Measurements from ENCODE around the gene EVX1.

EVX1 gene

DNA sequence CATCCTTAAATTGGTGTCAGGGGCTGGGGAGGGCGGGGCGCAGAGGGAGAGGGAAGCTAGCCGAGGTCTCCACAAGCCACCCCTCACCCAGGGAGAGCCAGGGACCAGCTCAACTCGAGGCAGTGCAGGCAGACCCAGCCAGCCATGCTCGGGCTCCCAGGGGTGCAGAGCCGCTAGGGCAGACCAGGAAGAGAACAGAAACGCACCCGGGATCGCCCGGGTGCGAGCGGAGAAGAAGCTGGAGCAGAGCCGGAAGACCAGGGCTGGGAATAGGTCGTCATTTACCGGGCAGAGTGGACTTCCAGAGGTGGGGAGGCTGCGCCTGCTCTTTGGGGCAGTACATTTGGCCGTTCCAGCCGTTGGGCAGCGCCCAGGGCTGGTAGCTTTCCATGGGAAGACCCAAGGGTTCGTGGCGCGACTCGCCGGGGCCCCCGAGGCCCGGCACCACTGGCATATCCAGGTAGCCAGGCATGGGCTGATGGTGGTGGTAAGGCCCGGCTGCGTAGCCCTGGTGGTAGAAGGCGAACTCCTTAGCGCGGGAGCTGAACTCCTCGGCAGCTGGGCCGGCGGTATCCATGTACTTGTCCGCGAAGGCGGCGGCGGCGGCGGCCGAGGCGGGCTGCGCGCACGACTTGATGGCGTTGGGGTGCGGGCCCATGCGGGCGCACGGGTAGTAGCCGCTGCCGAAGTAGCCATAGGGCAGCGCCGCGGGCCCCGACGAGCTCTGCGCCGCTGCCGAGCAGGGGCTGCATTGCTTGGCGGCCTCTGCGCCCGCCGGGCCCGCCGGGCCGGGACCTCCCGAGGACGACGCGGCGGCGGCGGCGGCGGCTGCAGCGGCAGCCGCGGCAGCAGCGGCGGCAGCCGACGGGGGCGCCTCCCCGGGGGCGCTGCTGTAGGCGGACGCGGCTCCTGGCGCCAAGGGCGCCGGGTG lies 43.5 kb upstream of the EVX1 start:
- no peak overlapping the region for H2BK120ac ChIP-seq (ENCODE audit: low read depth, low read length)
- H3K79me1 ChIP-seq (replicated peaks; ENCODE audit: low read length, poor library complexity, severe bottlenecking) = no peaks in the 10 kb centered on the region
- H3K27ac ChIP-seq (ENCODE audit: low read length, poor library complexity, severe bottlenecking) = no peak overlapping the region
- no peaks in the 10 kb centered on the region for H3K36me3 ChIP-seq (ENCODE audit: control insufficient read depth in 1 of 2, insufficient read depth in 2 of 2, low read depth in 1 of 2, low read length in 2 of 2)
- H2AFZ ChIP-seq (ENCODE audit: low read depth, low read length) = peak overlapping the region; percentile 52
- H2AK5ac ChIP-seq (ENCODE audit: low read length, severe bottlenecking) = no peak overlapping the region
- no peak overlapping the region for H4K8ac ChIP-seq (ENCODE audit: low read length)
- no peaks in the 10 kb centered on the region for H3K9me3 ChIP-seq (ENCODE audit: control insufficient read depth, low read length)
- H3K4me2 ChIP-seq (ENCODE audit: low read length, poor library complexity, severe bottlenecking) = peak overlapping the region; percentile 68
- peaks cover 23% of the 10 kb centered on the region for H3K4me1 ChIP-seq (ENCODE audit: control insufficient read depth, insufficient read depth, low read depth, low read length)
- no peak overlapping the region for H3K14ac ChIP-seq (ENCODE audit: low read length in 2 of 2)
- H2BK15ac ChIP-seq (ENCODE audit: low read depth, poor library complexity, severe bottlenecking) = no peak overlapping the region
- no peak overlapping the region for H3K9ac ChIP-seq (ENCODE audit: low read length)
- H2BK5ac ChIP-seq (ENCODE audit: low read depth, low read length, poor library complexity, severe bottlenecking) = no peak overlapping the region
- no peak overlapping the region for H3K23ac ChIP-seq (ENCODE audit: low read length in 2 of 2)
- H2BK12ac ChIP-seq (ENCODE audit: low read length in 2 of 2) = no peak overlapping the region
- DNase-seq = peak; percentile 22
- H3K18ac ChIP-seq (ENCODE audit: low read depth in 1 of 2, low read length in 2 of 2) = no peak overlapping the region
- H3K27me3 ChIP-seq (ENCODE audit: control insufficient read depth in 1 of 2, insufficient read depth in 1 of 2, low read length in 2 of 2) = peaks cover 77 to 87% of the 10 kb centered on the region in 2 experiments
- peak overlapping the region; percentile 47 to 62 for H3K4me3 ChIP-seq (ENCODE audit: insufficient read depth in 1 of 2, low read depth in 1 of 2, low read length in 2 of 2)
- no peak overlapping the region for H4K91ac ChIP-seq (ENCODE audit: low read length)
- WGBS = 3% methylated on average over 46 of the region's 93 CpGs
- H3K4ac ChIP-seq (ENCODE audit: low read depth in 1 of 2, low read length in 2 of 2) = no peak overlapping the region

GRCh38 chr7:27199849-27200760 lies 42.5 kb upstream of the EVX1 start, which contains the start of gene HOXA13:
Gene HOXA13, minus strand, starts transcription at chr7:27200091. Its CDS starts 14 bp downstream, at chr7:27200077.
- H2AFZ ChIP-seq (ENCODE audit: low read depth, low read length) = peak within 1 kb of the TSS; percentile 52
- H3K4me1 ChIP-seq (ENCODE audit: control insufficient read depth, insufficient read depth, low read depth, low read length) = peaks cover 28% of the 10 kb centered on the region
- H3K14ac ChIP-seq (ENCODE audit: low read length in 2 of 2) = no peak within 1 kb of the TSS
- H3K4ac ChIP-seq (ENCODE audit: low read depth in 1 of 2, low read length in 2 of 2) = no peak within 1 kb of the TSS
- under 1% methylated on average over 59 of the region's 99 CpGs for WGBS
- H3K4me2 ChIP-seq (ENCODE audit: low read length, poor library complexity, severe bottlenecking) = peak within 1 kb of the TSS; percentile 68
- H3K36me3 ChIP-seq (ENCODE audit: control insufficient read depth in 1 of 2, insufficient read depth in 2 of 2, low read depth in 1 of 2, low read length in 2 of 2) = no peaks in the 10 kb centered on the region
- peak within 1 kb of the TSS; percentile 47 to 75 for H3K4me3 ChIP-seq (ENCODE audit: insufficient read depth in 1 of 2, low read depth in 1 of 2, low read length in 2 of 2)
- H3K79me1 ChIP-seq (replicated peaks; ENCODE audit: low read length, poor library complexity, severe bottlenecking) = no peaks in the 10 kb centered on the region
- H3K27me3 ChIP-seq (ENCODE audit: control insufficient read depth in 1 of 2, insufficient read depth in 1 of 2, low read length in 2 of 2) = peaks cover 79 to 89% of the 10 kb centered on the region in 2 experiments
- H4K8ac ChIP-seq (ENCODE audit: low read length) = no peak within 1 kb of the TSS
- H4K91ac ChIP-seq (ENCODE audit: low read length) = no peak within 1 kb of the TSS
- no peaks in the 10 kb centered on the region for H3K9me3 ChIP-seq (ENCODE audit: control insufficient read depth, low read length)
- peak; percentile 8 for DNase-seq
- no peak within 1 kb of the TSS for H3K27ac ChIP-seq (ENCODE audit: low read length, poor library complexity, severe bottlenecking)
- H2BK5ac ChIP-seq (ENCODE audit: low read depth, low read length, poor library complexity, severe bottlenecking) = no peak within 1 kb of the TSS
- no peak within 1 kb of the TSS for H3K9ac ChIP-seq (ENCODE audit: low read length)
- H2BK12ac ChIP-seq (ENCODE audit: low read length in 2 of 2) = no peak within 1 kb of the TSS
- no peak within 1 kb of the TSS for H3K23ac ChIP-seq (ENCODE audit: low read length in 2 of 2)
- no peak within 1 kb of the TSS for H3K18ac ChIP-seq (ENCODE audit: low read depth in 1 of 2, low read length in 2 of 2)
- H2AK5ac ChIP-seq (ENCODE audit: low read length, severe bottlenecking) = no peak within 1 kb of the TSS
- H2BK15ac ChIP-seq (ENCODE audit: low read depth, poor library complexity, severe bottlenecking) = no peak within 1 kb of the TSS
- no peak within 1 kb of the TSS for H2BK120ac ChIP-seq (ENCODE audit: low read depth, low read length)

DNA sequence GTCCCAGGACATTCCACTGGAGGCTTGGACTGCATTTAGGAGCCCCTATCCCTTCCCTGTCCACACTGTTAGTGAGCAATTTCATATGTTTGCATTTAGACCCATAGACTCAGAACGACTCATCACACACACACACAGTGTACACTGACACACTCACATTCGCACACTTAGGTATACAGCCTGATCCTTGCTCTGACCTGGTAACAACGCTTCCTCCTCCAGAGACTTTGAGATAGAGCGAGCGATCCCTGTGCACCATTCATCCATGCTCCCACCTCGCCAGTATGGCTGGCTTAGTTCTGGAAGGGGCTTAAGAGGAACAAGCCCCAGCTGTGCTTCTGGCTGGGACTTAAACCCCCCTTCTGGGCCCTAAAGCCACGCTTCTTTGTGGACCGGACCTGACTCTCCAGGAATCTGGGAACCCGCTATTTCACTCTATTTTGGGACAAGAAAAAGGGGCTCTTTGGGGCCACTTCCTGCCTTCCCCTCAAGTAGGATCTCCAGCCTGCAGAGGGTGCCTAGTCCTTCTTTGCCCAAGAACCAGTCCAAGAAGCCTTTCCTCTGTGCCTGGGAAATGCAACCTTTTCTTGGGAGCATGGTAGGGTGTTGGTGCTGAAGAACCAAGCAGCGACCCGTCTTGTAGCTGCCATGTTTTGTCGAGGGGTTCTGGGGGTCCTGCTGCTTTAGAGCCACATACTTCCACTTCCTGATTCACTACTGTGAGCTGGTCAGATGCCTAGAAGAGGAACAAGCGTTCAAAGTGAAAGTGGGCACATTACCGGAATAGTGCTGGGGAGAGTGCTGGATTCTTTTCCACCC lies 41.6 kb upstream of the EVX1 start:
- Histone ChIP-seq H3K4ac (ENCODE audit: low read depth in 1 of 2, low read length in 2 of 2) (no peak overlapping the region), H3K23ac (ENCODE audit: low read length in 2 of 2) (peak overlapping the region in 1 of 2 experiments; percentile 27), H3K18ac (ENCODE audit: low read depth in 1 of 2, low read length in 2 of 2) (no peak overlapping the region), H3K36me3 (ENCODE audit: control insufficient read depth in 1 of 2, insufficient read depth in 2 of 2, low read depth in 1 of 2, low read length in 2 of 2) (no peaks in the 10 kb centered on the region), H3K4me2 (ENCODE audit: low read length, poor library complexity, severe bottlenecking) (peak overlapping the region; percentile 68), H2AFZ (ENCODE audit: low read depth, low read length) (no peak overlapping the region), H3K9ac (ENCODE audit: low read length) (no peak overlapping the region), H3K27ac (ENCODE audit: low read length, poor library complexity, severe bottlenecking) (no peak overlapping the region), H2AK5ac (ENCODE audit: low read length, severe bottlenecking) (no peak overlapping the region), H3K4me1 (ENCODE audit: control insufficient read depth, insufficient read depth, low read depth, low read length) (peaks cover 37% of the 10 kb centered on the region), H3K4me3 (ENCODE audit: insufficient read depth in 1 of 2, low read depth in 1 of 2, low read length in 2 of 2) (peak overlapping the region in 1 of 2 experiments; percentile 75), H3K9me3 (ENCODE audit: control insufficient read depth, low read length) (no peaks in the 10 kb centered on the region), H3K14ac (ENCODE audit: low read length in 2 of 2) (no peak overlapping the region), H3K27me3 (ENCODE audit: control insufficient read depth in 1 of 2, insufficient read depth in 1 of 2, low read length in 2 of 2) (peaks cover 79 to 90% of the 10 kb centered on the region in 2 experiments), H2BK12ac (ENCODE audit: low read length in 2 of 2) (no peak overlapping the region), H2BK5ac (ENCODE audit: low read depth, low read length, poor library complexity, severe bottlenecking) (no peak overlapping the region), H2BK120ac (ENCODE audit: low read depth, low read length) (no peak overlapping the region), H3K79me1 (replicated peaks; ENCODE audit: low read length, poor library complexity, severe bottlenecking) (no peaks in the 10 kb centered on the region), H4K8ac (ENCODE audit: low read length) (no peak overlapping the region), H2BK15ac (ENCODE audit: low read depth, poor library complexity, severe bottlenecking) (no peak overlapping the region), H4K91ac (ENCODE audit: low read length) (no peak overlapping the region)
- peak; percentile 22 for DNase-seq
- 21% methylated on average over 14 of the region's 14 CpGs for WGBS
